ENCODE measurements around the gene B3GNT3.

- TF ChIP-seq, protein P1, sequence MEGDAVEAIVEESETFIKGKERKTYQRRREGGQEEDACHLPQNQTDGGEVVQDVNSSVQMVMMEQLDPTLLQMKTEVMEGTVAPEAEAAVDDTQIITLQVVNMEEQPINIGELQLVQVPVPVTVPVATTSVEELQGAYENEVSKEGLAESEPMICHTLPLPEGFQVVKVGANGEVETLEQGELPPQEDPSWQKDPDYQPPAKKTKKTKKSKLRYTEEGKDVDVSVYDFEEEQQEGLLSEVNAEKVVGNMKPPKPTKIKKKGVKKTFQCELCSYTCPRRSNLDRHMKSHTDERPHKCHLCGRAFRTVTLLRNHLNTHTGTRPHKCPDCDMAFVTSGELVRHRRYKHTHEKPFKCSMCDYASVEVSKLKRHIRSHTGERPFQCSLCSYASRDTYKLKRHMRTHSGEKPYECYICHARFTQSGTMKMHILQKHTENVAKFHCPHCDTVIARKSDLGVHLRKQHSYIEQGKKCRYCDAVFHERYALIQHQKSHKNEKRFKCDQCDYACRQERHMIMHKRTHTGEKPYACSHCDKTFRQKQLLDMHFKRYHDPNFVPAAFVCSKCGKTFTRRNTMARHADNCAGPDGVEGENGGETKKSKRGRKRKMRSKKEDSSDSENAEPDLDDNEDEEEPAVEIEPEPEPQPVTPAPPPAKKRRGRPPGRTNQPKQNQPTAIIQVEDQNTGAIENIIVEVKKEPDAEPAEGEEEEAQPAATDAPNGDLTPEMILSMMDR (IDR thresholded peaks at IDR 0.05) = no peak
- TF ChIP-seq POLR2A (IDR thresholded peaks at IDR 0.05) = no peak
These were observed 39.6 kb downstream of the B3GNT3 start for GRCh38 chr19:17834350-17835181.
